Ovary (tissue), 9 donors: ENCODE data around the gene TOPBP1. TPM values are rescaled to one million over a fixed set of nuclear protein-coding genes. Genes with fewer than 3 reads are reported as not detected.

Source experiments
- DNase-seq, 5 donors: peaks; one replicate each; pipeline ENCODE4 v3.0.0-alpha.2; 2019 to 2020
- H3K27ac ChIP-seq, 2 donors: fragments of 200-600 bp; one replicate each; pipeline versions ENCODE4 v1.5.1 to v1.8.0; 2019 to 2022
- H3K27me3 ChIP-seq: fragments of 200-600 bp; one replicate; pipeline ENCODE4 v1.8.0; 2022
- H3K36me3 ChIP-seq: fragments of 200-600 bp; sonication (generic); one replicate; pipeline ENCODE4 v1.5.1; 2019
- H3K4me1 ChIP-seq: one replicate; pipeline ENCODE4 v1.8.1; 2013; ENCODE audit warnings: mild to moderate bottlenecking, moderate library complexity; ENCODE audit not compliant: insufficient read depth
- H3K4me3 ChIP-seq: fragments of 200-600 bp; sonication (generic); one replicate; pipeline ENCODE4 v1.5.1; 2017
- H3K9me3 ChIP-seq, 2 donors: fragments of 200-600 bp in 1 of 2; sonication (generic) in 1 of 2; one replicate each; pipeline versions ENCODE4 v1.5.1 to v1.8.1; 2013 to 2019; ENCODE audit warnings: mild to moderate bottlenecking in 1 of 2, moderate library complexity in 1 of 2
- EP300 ChIP-seq: sonication (generic); formaldehyde crosslinking; IDR thresholded peaks from one replicate; pipeline ENCODE4 v1.6.1; 2017; ENCODE audit warnings: antibody characterized with exemption
- POLR2A ChIP-seq: fragments of 450-650 bp; IDR thresholded peaks from one replicate; pipeline ENCODE4 v1.6.1; 2017; ENCODE audit warnings: antibody characterized with exemption, mild to moderate bottlenecking, moderate library complexity
- WGBS, 3 donors: extraction: QIAGEN DNeasy Blood & Tissue Kit in 1 of 3; methylation state at CpG; one replicate each; pipeline versions ENCODE4 v1.1.5 to v1.1.7; 2013 to 2017; 5-methylcytosine and 5-hydroxymethylcytosine counted together
- intact Hi-C, 4 donors: fragments of 100-400 bp; cut with DNase I; formaldehyde crosslinking; loops; one replicate each; pipeline versions ENCODE4 v1.11.0 to v1.15.1; 2022 to 2023
- polyA plus RNA-seq, 2 donors: library from polyadenylated mRNA; stranded (reverse); fragments of 200-250 nt in 1 of 2; fragments of 350-450 nt in 1 of 2; fragmentation: Illumina TruSeq in 1 of 2; extraction: RNeasy Lipid Tissue Mini Kit (QIAGEN cat#74804) in 1 of 2; gene quantifications; one replicate each; pipeline ENCODE4 v1.2.3, GENCODE V29; 2013 to 2014
- total RNA-seq, 7 donors: library from RNA; depleted of rRNA in 2 of 7; stranded (reverse); fragments of >200 nt in 2 of 7; fragmentation: NEBNext Ultra II Directional in 3 of 7; extraction: Animal tissue kit (Norgen Biotek cat#: 25700) in 3 of 7; gene quantifications; one replicate each; pipeline versions ENCODE4 v1.1.0 to v1.2.4, GENCODE V29; 2016 to 2023
- TF ChIP-seq, protein P1 (sequence below), 3 donors: fragments of 450-650 bp in 2 of 3; fragments of 200-600 bp in 1 of 3; IDR thresholded peaks; one replicate each; pipeline versions ENCODE4 v1.5.1 to v1.8.0; 2016 to 2022; ENCODE audit warnings: antibody characterized with exemption in 3 of 3, mild to moderate bottlenecking in 1 of 3
- donor health status: DM: no; HTN: no; CAD: no; lungs with moderate emphysema.
- donor health status: DM: no; HTN: no; CAD: no.
- donor health status: Bipolar disorder and iron deficiency.
- donor health status: DM: yes; HTN: yes; CAD: no.
- donor health status: DM: no; HTN: no; CAD: no.
- donor health status: DM: yes; HTN: yes; CAD: no.

The TOPBP1 gene
- total and polyA plus RNA-seq, 9 donors = 9.1 to 21.0 (median 13.4) TPM

DNA sequence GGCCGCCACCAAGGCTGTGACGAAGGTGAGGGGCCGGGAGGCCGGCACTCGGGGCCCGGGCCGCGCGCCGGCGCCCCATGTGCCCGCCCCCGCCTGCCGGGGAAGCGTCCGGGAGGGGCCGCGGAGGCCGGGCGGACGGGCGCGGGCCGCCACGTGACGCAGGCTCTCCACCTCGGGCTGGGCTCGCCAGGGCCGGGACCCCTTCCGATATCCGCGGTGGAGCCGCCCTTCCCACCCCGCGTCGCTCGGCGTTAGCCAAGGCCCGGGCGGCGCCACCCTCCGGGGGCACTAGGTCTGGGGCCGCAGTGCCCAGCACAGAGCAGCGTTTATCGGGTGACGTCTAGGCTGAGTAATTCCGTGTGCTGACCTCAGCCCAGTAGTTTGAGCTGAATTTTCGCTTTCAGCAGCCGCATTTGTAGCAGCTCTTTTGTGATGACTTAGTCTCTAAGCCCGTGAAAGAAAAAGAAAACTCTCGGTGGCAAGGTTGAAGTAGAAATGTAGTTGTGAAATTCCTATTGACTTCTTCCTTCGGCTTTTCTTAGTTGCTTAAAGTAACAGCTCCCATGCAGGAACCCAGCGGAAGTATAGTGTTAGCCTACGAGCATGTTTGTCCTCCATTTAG lies 87.4 kb downstream of the TOPBP1 start:
- intact Hi-C loops = no loop called here
- Histone ChIP-seq H3K4me3 (peak overlapping the region; percentile 86), H3K4me1 (peaks cover 12% of the 10 kb centered on the region), H3K9me3 (no peaks in the 10 kb centered on the region), H3K36me3 (no peaks in the 10 kb centered on the region), H3K27ac (peak overlapping the region; percentile 96 to 98), H3K27me3 (no peaks in the 10 kb centered on the region)
- no peak for TF ChIP-seq EP300
- TF ChIP-seq POLR2A = peak; percentile 52
- TF ChIP-seq, protein P1, sequence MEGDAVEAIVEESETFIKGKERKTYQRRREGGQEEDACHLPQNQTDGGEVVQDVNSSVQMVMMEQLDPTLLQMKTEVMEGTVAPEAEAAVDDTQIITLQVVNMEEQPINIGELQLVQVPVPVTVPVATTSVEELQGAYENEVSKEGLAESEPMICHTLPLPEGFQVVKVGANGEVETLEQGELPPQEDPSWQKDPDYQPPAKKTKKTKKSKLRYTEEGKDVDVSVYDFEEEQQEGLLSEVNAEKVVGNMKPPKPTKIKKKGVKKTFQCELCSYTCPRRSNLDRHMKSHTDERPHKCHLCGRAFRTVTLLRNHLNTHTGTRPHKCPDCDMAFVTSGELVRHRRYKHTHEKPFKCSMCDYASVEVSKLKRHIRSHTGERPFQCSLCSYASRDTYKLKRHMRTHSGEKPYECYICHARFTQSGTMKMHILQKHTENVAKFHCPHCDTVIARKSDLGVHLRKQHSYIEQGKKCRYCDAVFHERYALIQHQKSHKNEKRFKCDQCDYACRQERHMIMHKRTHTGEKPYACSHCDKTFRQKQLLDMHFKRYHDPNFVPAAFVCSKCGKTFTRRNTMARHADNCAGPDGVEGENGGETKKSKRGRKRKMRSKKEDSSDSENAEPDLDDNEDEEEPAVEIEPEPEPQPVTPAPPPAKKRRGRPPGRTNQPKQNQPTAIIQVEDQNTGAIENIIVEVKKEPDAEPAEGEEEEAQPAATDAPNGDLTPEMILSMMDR (IDR thresholded peaks at IDR 0.05) = peak in 2 of 3 donors; percentile 10 to 15
- DNase-seq = peak; percentile 76 to 86 (median 82)
- WGBS, 3 donors = 0 to 2% (median 0%) methylated on average over 23 to 54 of the region's 54 CpGs

DNA sequence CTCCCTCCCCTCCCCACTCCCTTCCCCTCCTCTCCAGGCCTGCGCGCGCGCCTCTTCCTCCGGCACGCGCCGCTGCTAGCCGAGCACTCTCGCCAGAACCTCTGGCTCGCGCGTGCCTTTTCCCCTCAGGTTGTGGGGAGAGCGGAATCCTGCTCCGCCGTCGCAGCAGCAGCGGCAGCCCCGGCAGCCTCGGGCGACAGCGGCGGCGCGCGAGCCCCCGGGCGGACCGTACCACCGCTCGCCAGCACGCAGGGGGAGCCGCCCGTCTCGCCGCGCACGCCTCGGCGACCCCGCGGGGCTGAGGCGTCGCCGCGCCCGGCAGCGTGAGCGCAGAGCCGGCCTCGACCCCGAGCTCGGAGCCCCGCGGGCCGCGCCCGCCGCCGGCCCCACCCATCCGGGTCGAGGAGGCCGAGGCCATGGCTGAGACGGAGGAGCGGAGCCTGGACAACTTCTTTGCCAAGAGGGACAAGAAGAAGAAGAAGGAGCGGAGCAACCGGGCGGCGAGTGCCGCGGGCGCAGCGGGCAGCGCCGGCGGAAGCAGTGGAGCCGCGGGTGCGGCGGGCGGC lies 88.0 kb downstream of the TOPBP1 start, which contains the start of gene CDV3:
TSS of gene CDV3 (plus strand) at position 58 of the 566 bp plus-strand sequence. CDS start at position 417, 359 bp downstream.
- intact Hi-C loops = no loop called here
- WGBS, 3 donors = 0 to 1% (median 1%) methylated on average over 40 to 81 of the region's 81 CpGs
- Histone ChIP-seq H3K36me3 (no peaks in the 10 kb centered on the region), H3K27me3 (no peaks in the 10 kb centered on the region), H3K9me3 (no peaks in the 10 kb centered on the region), H3K27ac (peak within 1 kb of the TSS; percentile 96 to 98), H3K4me3 (peak within 1 kb of the TSS; percentile 86), H3K4me1 (peaks cover 10% of the 10 kb centered on the region)
- DNase-seq = no peak
- TF ChIP-seq, protein P1 (IDR thresholded peaks at IDR 0.05) = no peak
- no peak for TF ChIP-seq EP300
- peak; percentile 88 for TF ChIP-seq POLR2A

DNA sequence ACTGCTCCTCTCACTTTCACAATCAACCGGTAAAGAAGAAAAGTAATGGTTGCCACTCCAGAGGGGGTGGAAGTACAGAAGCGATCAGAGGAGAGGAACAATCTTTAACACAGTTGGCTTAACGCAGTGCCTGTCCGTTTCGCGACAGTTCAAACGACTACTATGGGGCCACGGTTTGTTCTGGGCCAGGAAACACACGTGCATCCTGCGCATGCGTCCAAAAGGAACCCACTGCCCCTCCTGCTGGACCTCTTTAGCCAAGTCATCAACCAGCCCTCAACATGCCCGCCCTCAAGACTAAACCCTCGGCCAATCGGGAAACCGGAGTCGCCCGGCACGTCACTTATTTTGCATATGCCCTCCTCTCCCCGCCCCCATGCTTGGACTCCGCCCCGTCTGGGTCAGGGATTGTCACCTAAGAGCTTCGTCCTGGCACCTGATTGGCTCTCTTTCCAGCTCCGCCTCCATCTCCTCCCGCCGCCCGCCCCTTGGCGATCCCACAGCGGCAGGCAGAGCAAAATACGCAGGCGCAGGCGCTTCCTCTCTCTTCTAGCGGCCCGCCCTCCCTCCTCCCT lies 88.6 kb downstream of the TOPBP1 start:
- TF ChIP-seq, protein P1 (IDR thresholded peaks at IDR 0.05) = no peak
- TF ChIP-seq POLR2A = peak; percentile 34
- peaks cover 8% of the 10 kb centered on the region for H3K4me1 ChIP-seq
- DNase-seq = peak; percentile 100
- H3K9me3 ChIP-seq = no peaks in the 10 kb centered on the region
- H3K36me3 ChIP-seq = no peaks in the 10 kb centered on the region
- H3K27me3 ChIP-seq = no peaks in the 10 kb centered on the region
- intact Hi-C loops = no loop called here
- H3K27ac ChIP-seq = peak overlapping the region; percentile 96 to 98
- H3K4me3 ChIP-seq = peak overlapping the region; percentile 86
- WGBS, 3 donors = 0% methylated on average over 32 to 33 of the region's 33 CpGs

DNA sequence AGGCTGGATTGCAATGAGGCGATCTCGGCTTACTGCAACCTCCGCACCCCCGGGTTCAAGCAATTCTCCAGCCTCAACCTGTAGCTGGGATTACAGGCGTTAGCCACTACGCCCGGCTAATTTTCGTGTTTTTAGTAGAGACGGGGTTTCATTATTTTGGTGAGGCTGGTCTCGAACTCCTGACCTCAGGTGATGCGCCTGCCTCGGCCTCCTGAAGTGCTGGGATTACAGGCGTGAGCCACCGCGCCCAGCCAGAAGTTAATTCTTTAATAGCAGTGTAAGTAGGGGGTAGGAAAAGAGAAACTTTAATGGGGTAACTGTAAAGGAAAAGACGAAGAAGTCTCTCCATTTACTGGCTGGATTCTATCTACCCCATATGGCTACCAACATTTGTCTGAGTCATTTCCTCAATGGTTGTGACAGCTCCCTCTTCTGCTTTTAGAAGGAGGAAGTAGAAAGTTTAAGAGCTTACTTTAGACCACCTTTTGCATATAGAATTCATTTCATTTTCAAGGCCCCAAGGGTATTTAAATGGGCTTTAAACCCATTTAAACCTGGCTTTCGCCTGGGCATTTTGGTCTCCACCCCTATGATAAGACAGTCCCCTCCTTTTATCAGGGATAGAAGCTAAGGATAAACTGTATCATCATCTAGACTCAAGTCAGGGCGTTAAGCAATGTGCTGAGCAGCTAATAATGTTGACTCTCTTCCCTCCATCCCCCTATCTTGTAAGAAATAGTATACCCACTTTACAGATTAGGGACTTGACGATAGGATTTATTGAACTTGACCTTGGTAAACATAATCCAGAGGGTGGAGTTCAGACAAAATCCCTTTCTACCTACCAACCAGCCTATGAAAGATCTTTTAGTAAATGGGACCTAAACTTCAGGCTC lies 89.3 kb downstream of the TOPBP1 start:
- TF ChIP-seq, protein P1 (IDR thresholded peaks at IDR 0.05) = no peak
- TF ChIP-seq EP300 (no peak), POLR2A (no peak)
- peak overlapping the region; percentile 35 for H3K4me3 ChIP-seq
- DNase-seq = peak in 3 of 5 donors; percentile 40 to 44 (median 40)
- peaks cover 8% of the 10 kb centered on the region for H3K4me1 ChIP-seq
- no peaks in the 10 kb centered on the region for H3K36me3 ChIP-seq
- 85 to 87% (median 87%) methylated on average over 19 of the region's 19 CpGs for WGBS, 3 donors
- peak overlapping the region in 1 of 2 donors; percentile 86 for H3K27ac ChIP-seq
- no peaks in the 10 kb centered on the region for H3K9me3 ChIP-seq
- no peaks in the 10 kb centered on the region for H3K27me3 ChIP-seq
- intact Hi-C loops = no loop called here
